DOHH2 (cell line): ENCODE measurements around the gene XK.

Experiments
- CTCF ChIP-seq: fragments of 200-600 bp; sonication (generic); IDR thresholded peaks from one replicate; pipeline ENCODE4 v1.5.1; 2014; ENCODE audit warnings: antibody characterized with exemption, mild to moderate bottlenecking, low read depth, low read length; ENCODE audit not compliant: poor library complexity, severe bottlenecking
- EZH2phosphoT487 ChIP-seq: fragments of 200-600 bp; sonication (generic); IDR thresholded peaks from 2 replicates; pipeline ENCODE4 v1.6.1; 2017; ENCODE audit warnings: borderline replicate concordance, mild to moderate bottlenecking, antibody characterized with exemption, low read length, moderate library complexity, mixed read lengths

DNA sequence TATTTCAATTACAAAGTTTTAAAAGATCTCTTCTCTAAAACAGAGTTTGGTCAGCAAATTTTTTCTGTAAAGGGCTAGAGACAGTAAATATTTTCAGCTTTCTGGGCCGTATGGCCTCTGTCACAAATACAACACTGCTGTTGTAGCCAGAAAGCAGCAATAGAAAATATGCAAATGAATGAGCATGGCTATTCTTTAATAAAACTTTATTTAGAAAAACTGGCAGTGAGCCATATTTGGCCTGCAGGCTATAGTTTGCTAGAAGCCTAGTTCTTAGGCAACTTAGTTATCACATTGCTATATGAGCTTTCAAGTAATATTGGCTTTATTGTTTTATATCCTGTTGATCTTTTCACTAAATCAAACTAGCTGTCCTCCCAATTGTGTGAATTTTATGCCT lies 26.5 kb upstream of the XK start:
- TF ChIP-seq CTCF (no peak), EZH2phosphoT487 (no peak)
